ENCODE results near the gene WWOX.
A peak's percentile ranks its signal among the peaks of the same experiment; 100 is the strongest.
"Not testable (repeated sequence)": the region's sequence is repeated elsewhere in the genome, so short reads cannot be mapped to it uniquely, and the experiment has no call there.

Gene WWOX

DNA sequence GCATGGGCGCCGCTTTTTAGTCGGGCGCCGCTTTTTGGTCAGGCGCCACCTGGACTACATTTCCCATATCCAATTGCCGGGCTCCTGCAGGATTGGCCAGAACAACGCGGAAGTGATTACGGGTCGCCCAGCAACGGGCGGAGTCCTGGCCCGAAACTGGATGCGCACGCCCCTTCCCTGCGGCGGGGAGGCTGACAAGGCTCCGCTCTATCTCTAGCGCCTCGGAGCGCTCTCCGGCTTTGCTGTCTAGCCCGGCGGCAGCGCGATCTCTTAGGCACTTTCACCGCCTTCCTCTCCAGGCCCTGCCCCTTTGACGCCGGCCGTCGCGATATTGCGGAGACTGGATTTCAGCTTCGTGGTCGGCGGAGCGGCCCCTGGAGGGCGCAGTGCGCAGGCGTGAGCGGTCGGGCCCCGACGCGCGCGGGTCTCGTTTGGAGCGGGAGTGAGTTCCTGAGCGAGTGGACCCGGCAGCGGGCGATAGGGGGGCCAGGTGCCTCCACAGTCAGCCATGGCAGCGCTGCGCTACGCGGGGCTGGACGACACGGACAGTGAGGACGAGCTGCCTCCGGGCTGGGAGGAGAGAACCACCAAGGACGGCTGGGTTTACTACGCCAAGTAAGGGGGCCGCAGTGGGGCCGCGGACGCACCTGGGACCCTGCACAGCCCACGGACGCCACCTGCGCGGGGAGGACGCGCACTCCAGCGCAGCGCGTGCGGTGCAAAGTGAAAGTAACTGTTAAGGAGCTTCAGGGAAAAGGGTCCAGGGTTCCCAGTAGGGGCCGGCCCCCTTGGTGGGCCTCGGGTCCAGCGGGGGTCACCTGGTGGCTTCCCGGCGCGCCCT is at the start of gene WWOX:
Gene WWOX, plus strand, starts transcription at position 384 of the 841 bp plus-strand sequence.
- H3K27me3 Mint-ChIP-seq = peaks cover 4% of the 10 kb centered on the region
- peak within 1 kb of the TSS; percentile 87 for H3K4me3 Mint-ChIP-seq
- H3K4me1 Mint-ChIP-seq (ENCODE audit: low read depth) = peaks cover 36% of the 10 kb centered on the region
- H3K27ac Mint-ChIP-seq = peak within 1 kb of the TSS; percentile 96
- H3K9me3 Mint-ChIP-seq = no peaks in the 10 kb centered on the region
- H3K36me3 Mint-ChIP-seq (ENCODE audit: low read depth) = peaks cover 11% of the 10 kb centered on the region
- DNase-seq = peak; percentile 96

DNA sequence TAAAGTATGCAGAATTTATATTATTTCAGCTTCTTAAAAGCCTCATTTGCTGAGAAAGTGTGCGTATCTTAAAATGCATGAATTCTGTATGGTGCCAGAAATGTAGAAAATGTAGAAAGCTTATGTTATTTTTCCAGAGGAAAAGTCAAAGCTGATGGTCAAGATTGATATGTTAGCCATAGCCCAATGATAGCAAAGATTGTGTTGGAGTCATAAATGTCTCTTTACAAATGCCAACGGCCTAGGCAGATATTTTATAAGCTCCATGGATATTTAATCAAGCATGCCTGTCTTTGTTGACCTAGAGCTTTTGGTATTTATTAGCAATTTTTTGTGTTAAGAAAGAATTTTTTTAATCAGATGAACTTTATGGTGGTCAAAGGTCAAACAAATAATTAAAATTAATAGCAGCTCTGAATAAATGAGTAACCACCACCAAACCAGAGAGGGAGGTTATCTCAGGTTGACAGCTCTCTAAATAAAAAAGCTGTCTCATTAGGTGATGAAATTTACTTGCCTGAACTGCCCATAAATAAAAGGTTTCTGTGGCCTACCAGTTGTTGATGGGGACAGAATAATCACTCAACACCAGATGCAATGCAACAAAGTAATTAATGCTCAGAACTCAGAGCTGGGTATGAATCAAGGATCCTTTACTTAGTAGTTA is 48.6 kb upstream of the WWOX start:
- no peak overlapping the region for H3K4me3 Mint-ChIP-seq
- H3K9me3 Mint-ChIP-seq = no peaks in the 10 kb centered on the region
- no peak overlapping the region for H3K27ac Mint-ChIP-seq
- no peaks in the 10 kb centered on the region for H3K36me3 Mint-ChIP-seq (ENCODE audit: low read depth)
- H3K4me1 Mint-ChIP-seq (ENCODE audit: low read depth) = no peaks in the 10 kb centered on the region
- no peak for DNase-seq
- H3K27me3 Mint-ChIP-seq = peaks cover 20% of the 10 kb centered on the region

DNA sequence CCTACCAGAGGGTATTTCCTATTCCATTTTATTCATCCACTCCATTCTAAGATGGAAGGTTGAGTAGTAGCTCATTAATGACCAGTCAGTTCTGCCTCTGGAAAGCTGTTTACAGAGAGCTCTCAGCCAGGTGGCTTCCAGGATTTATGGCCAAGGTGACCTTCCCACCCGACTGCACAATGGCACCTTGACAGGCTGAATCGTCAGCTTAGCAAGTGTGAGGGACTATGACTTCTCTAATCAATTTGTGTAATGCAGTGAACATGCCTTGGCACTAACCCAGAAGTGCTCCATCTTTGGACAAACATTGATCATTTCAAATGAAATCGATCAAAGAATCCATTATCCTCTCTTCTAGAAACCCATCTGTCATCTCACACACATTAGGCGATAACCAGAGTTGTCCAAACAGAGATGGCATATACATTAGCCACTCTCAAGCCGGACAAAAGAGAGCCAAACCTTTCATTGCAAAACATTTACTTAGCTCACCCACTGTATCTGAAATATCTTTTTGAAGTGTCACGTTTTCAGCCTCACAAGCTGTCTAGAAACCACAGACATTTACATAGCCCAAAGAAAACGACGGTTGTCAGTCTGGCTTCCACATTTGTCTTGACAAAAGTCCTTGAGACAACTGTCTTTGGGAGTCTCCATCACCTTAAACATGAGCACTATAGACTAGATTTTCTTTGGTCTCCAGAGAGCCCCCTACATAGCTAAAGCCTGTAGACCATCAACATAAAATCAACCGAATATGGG is 41.5 kb upstream of the WWOX start:
- Mint-ChIP-seq H3K4me1 (ENCODE audit: low read depth) (no peaks in the 10 kb centered on the region), H3K9me3 (no peaks in the 10 kb centered on the region), H3K27me3 (no peaks in the 10 kb centered on the region), H3K27ac (no peak overlapping the region), H3K4me3 (no peak overlapping the region), H3K36me3 (ENCODE audit: low read depth) (no peaks in the 10 kb centered on the region)
- no peak for DNase-seq

DNA sequence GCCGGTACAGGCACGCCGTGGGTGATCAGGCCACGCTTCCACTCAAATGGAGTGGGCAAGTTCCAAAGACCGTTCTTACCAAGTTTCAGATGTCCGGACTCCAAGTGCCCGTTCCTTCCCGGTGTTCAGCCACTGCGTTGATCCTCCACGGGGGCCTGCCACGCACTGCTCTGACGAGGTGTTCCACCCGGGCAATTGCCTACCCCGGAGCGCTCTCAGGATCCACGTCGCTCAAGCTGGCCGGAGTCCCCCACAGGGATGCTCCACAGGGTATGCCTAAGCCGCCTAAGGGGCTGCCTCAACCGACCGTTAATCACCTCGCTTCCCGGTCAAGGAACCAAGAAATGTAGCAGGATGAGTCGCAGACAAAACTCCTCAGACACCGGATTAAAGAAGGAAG is 39.6 kb upstream of the WWOX start:
- H3K4me3 Mint-ChIP-seq; H3K9me3 Mint-ChIP-seq; H3K4me1 Mint-ChIP-seq (ENCODE audit: low read depth); H3K27ac Mint-ChIP-seq; H3K27me3 Mint-ChIP-seq; H3K36me3 Mint-ChIP-seq (ENCODE audit: low read depth); DNase-seq: not testable (repeated sequence)

DNA sequence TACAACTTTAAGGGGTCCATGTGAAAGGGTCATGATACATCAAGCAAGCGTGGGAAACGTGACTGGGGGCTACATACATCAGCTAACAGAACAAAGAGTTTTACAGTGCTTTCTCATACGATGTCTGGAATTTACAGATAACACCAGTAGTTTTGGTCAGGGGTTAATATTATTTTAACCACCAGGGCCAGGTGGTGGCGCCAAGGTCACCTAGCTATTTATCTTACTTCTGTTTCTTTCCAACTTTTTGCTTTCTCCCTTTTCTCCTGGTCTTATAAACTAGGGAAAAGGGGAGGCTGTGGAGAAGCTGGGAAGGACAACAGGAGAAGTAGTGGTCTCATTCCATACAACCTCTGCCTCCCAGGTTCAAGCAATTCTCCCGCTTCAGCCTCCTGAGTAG is 39.2 kb upstream of the WWOX start:
- Mint-ChIP-seq H3K4me1 (ENCODE audit: low read depth) (no peaks in the 10 kb centered on the region), H3K27ac (no peak overlapping the region), H3K36me3 (ENCODE audit: low read depth) (no peaks in the 10 kb centered on the region), H3K27me3 (peaks cover 2% of the 10 kb centered on the region), H3K9me3 (no peaks in the 10 kb centered on the region), H3K4me3 (no peak overlapping the region)
- no peak for DNase-seq

DNA sequence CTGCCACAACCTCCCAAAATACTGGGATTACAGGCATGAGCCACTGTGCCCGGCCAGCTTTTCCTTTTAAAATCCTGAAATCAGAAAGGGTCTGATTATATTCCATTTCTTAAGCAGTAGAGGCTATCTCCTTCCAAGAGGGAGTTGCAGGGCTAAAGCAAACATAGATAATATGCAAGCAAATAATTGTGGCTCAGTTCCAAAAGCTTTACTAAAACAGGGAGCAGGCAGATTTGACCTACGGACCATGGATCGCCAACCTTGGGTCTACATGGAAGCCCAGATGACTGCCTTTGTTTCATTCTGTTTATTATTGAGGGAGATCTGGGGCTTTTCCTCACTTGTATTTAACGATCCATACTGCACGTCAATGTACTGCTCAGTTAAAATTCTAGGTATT is 38.6 kb upstream of the WWOX start:
- H3K27me3 Mint-ChIP-seq = peaks cover 5% of the 10 kb centered on the region
- no peak overlapping the region for H3K4me3 Mint-ChIP-seq
- no peaks in the 10 kb centered on the region for H3K36me3 Mint-ChIP-seq (ENCODE audit: low read depth)
- H3K9me3 Mint-ChIP-seq = no peaks in the 10 kb centered on the region
- H3K27ac Mint-ChIP-seq = no peak overlapping the region
- DNase-seq = no peak
- H3K4me1 Mint-ChIP-seq (ENCODE audit: low read depth) = no peaks in the 10 kb centered on the region

DNA sequence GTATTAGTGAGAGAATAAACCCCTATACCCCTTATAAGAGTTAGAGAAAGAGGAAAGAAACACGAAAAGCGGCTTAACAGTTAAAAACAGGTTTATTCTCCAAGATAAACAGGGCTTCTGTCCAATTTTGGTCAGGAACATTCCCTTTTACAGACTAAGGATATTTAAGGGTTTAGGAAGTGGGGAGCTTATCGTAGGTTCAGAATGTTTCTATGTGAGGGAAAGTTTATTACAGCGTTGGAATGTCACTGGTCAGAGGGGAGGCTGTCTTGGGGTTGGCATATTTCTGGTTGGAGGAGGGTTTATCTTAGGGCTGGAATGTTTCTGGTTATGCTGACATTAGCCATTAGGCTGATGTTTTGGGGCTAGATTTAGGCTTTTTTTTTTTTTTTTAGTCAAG is 34.1 kb upstream of the WWOX start:
- no peak overlapping the region for H3K27ac Mint-ChIP-seq
- DNase-seq = no peak
- no peaks in the 10 kb centered on the region for H3K36me3 Mint-ChIP-seq (ENCODE audit: low read depth)
- peaks cover 21% of the 10 kb centered on the region for H3K27me3 Mint-ChIP-seq
- H3K4me3 Mint-ChIP-seq = no peak overlapping the region
- no peaks in the 10 kb centered on the region for H3K4me1 Mint-ChIP-seq (ENCODE audit: low read depth)
- no peaks in the 10 kb centered on the region for H3K9me3 Mint-ChIP-seq

GRCh38 chr16:78069913-78070312 is 29.5 kb upstream of the WWOX start:
- Mint-ChIP-seq H3K9me3 (no peaks in the 10 kb centered on the region), H3K4me1 (ENCODE audit: low read depth) (no peaks in the 10 kb centered on the region), H3K36me3 (ENCODE audit: low read depth) (no peaks in the 10 kb centered on the region), H3K27me3 (peaks cover 30% of the 10 kb centered on the region), H3K27ac (no peak overlapping the region), H3K4me3 (no peak overlapping the region)
- no peak for DNase-seq

- Mint-ChIP-seq H3K9me3 (no peaks in the 10 kb centered on the region), H3K36me3 (ENCODE audit: low read depth) (no peaks in the 10 kb centered on the region), H3K27ac (no peak overlapping the region)
Observed at GRCh38 chr16:78072275-78072674, 27.2 kb upstream of the WWOX start.

DNA sequence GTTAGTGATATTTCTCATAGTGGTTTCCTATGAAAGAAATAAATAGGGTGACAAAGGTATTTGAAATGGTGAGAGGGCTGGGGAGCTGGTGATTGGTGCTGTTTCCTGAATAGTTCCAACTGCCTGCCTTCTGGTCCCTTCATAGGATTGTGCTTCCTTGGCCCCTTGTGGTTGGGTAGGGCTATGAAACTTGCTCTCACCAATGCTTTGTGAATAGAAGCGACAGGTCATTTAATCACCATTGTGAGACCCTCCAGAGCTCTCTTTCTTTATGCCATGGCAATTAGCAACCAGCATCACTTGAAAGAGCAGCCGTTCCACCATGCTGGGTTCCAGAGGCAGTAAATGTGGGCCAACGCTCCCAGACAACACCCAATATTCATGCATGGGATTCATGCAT is 23.7 kb upstream of the WWOX start:
- no peak for DNase-seq
- no peaks in the 10 kb centered on the region for H3K4me1 Mint-ChIP-seq (ENCODE audit: low read depth)
- H3K27me3 Mint-ChIP-seq = peaks cover 23% of the 10 kb centered on the region
- no peaks in the 10 kb centered on the region for H3K36me3 Mint-ChIP-seq (ENCODE audit: low read depth)
- H3K9me3 Mint-ChIP-seq = no peaks in the 10 kb centered on the region
- H3K27ac Mint-ChIP-seq = no peak overlapping the region
- H3K4me3 Mint-ChIP-seq = no peak overlapping the region

More at GRCh38 chr16:78072275-78072674, 27.2 kb upstream of the WWOX start:
- DNase-seq = no peak
- peaks cover 23% of the 10 kb centered on the region for H3K27me3 Mint-ChIP-seq
- H3K4me1 Mint-ChIP-seq (ENCODE audit: low read depth) = no peaks in the 10 kb centered on the region
- no peak overlapping the region for H3K4me3 Mint-ChIP-seq

DNA sequence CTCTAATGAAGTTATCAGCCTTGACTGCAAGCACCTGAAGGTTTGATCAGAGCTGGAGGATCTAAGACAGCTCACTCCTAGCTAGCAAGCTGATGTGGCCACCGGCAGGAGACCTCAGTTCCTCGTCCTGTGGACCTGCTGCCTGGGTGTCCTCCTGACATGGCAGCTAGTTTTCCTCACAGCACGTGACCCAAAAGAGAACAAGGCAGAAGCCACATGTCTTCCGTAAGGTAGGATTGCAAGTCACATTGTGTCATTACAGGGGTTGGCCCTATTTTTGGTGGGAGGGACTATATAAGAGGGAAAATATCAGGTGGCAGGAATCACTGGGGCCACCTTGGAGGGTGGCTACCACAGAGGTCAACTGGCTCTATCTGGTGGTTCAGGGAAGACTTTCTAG is 18.1 kb upstream of the WWOX start:
- Mint-ChIP-seq H3K36me3 (ENCODE audit: low read depth) (no peaks in the 10 kb centered on the region), H3K4me1 (ENCODE audit: low read depth) (no peaks in the 10 kb centered on the region), H3K4me3 (no peak overlapping the region), H3K27me3 (peaks cover 19% of the 10 kb centered on the region), H3K9me3 (no peaks in the 10 kb centered on the region), H3K27ac (no peak overlapping the region)
- DNase-seq = no peak

- Mint-ChIP-seq H3K27ac (no peak overlapping the region), H3K27me3 (peaks cover 23% of the 10 kb centered on the region), H3K36me3 (ENCODE audit: low read depth) (no peaks in the 10 kb centered on the region), H3K4me1 (ENCODE audit: low read depth) (no peaks in the 10 kb centered on the region), H3K9me3 (no peaks in the 10 kb centered on the region), H3K4me3 (no peak overlapping the region)
- DNase-seq = no peak
Observed at GRCh38 chr16:78091419-78091818, 8.0 kb upstream of the WWOX start.

DNA sequence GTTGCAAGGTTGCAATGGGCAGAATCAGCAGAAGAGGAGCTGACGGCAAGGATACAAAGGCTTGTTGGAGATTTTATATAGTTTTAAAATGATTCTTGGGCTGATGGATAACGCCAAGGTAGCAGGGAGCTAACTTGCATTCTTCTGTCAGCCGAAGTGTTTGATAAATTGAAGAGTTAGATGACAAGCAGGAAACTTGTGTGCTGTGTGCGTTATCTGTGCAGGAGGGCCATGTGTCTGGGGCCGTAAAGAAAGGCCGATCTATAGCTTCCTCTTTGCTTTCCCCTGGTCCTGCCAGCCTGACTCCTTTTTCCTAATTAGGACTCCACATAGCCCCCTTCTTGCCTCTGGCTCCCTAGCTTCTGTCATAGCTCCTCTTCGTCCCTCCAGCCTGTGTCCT is 6.7 kb upstream of the WWOX start:
- DNase-seq = no peak
- Mint-ChIP-seq H3K36me3 (ENCODE audit: low read depth) (no peaks in the 10 kb centered on the region), H3K9me3 (no peaks in the 10 kb centered on the region), H3K27ac (no peak overlapping the region), H3K4me1 (ENCODE audit: low read depth) (peaks cover 2% of the 10 kb centered on the region), H3K4me3 (no peak overlapping the region), H3K27me3 (peaks cover 23% of the 10 kb centered on the region)

GRCh38 chr16:78094166-78094565 is 5.3 kb upstream of the WWOX start:
- Mint-ChIP-seq H3K9me3 (no peaks in the 10 kb centered on the region), H3K4me1 (ENCODE audit: low read depth) (peaks cover 13% of the 10 kb centered on the region), H3K4me3 (no peak overlapping the region), H3K36me3 (ENCODE audit: low read depth) (no peaks in the 10 kb centered on the region), H3K27ac (no peak overlapping the region), H3K27me3 (peaks cover 23% of the 10 kb centered on the region)
- no peak for DNase-seq

GRCh38 chr16:78094998-78095397 is 4.5 kb upstream of the WWOX start:
- no peak for DNase-seq
- Mint-ChIP-seq H3K36me3 (ENCODE audit: low read depth) (peaks cover 2% of the 10 kb centered on the region), H3K4me3 (no peak overlapping the region), H3K4me1 (ENCODE audit: low read depth) (peaks cover 13% of the 10 kb centered on the region), H3K9me3 (no peaks in the 10 kb centered on the region), H3K27ac (no peak overlapping the region), H3K27me3 (peaks cover 23% of the 10 kb centered on the region)
